Endothelial cell (in vitro differentiated cells): ENCODE results near the gene COBLL1. TPM values are rescaled to one million over a fixed set of nuclear protein-coding genes. Genes with fewer than 3 reads are reported as not detected.

Source experiments
- DNase-seq: peaks from one replicate; pipeline ENCODE4 v3.0.0; 2021; ENCODE audit warnings: low spot score
- H3K27ac Mint-ChIP-seq: one replicate; pipeline ENCODE4 v1.8.0; 2021; ENCODE audit warnings: mixed read lengths, inconsistent platforms; ENCODE audit not compliant: unreplicated experiment
- H3K27me3 Mint-ChIP-seq: one replicate; pipeline ENCODE4 v1.8.0; 2021; ENCODE audit warnings: mild to moderate bottlenecking, moderate library complexity, mixed read lengths, inconsistent platforms; ENCODE audit not compliant: unreplicated experiment
- H3K36me3 Mint-ChIP-seq: one replicate; pipeline ENCODE4 v1.8.0; 2021; ENCODE audit warnings: mild to moderate bottlenecking, low read depth, mixed read lengths, inconsistent platforms; ENCODE audit not compliant: unreplicated experiment
- H3K4me1 Mint-ChIP-seq: one replicate; pipeline ENCODE4 v1.8.0; 2021; ENCODE audit warnings: mild to moderate bottlenecking, mixed read lengths, inconsistent platforms; ENCODE audit not compliant: unreplicated experiment
- H3K4me3 Mint-ChIP-seq: one replicate; pipeline ENCODE4 v1.8.0; 2021; ENCODE audit warnings: mild to moderate bottlenecking, mixed read lengths, inconsistent platforms; ENCODE audit not compliant: unreplicated experiment
- H3K9me3 Mint-ChIP-seq: one replicate; pipeline ENCODE4 v1.8.0; 2021; ENCODE audit warnings: mixed read lengths, inconsistent platforms; ENCODE audit not compliant: unreplicated experiment
- total RNA-seq: library from RNA; stranded (reverse); fragmentation: NEBNext Ultra II Directional; extraction: Animal tissue kit (Norgen Biotek cat#: 25700); gene quantifications from one replicate; pipeline ENCODE4 v1.2.1, GENCODE V29; 2021; ENCODE audit not compliant: unreplicated experiment
- TF ChIP-seq, protein P1 (sequence below): fragments of 200-600 bp; sonication (generic); IDR thresholded peaks from one replicate; pipeline ENCODE4 v1.5.0; 2021; ENCODE audit warnings: antibody characterized with exemption; ENCODE audit not compliant: unreplicated experiment

The COBLL1 gene
- total RNA-seq, 1 donor from 2014 or later, result 46.6 TPM

DNA sequence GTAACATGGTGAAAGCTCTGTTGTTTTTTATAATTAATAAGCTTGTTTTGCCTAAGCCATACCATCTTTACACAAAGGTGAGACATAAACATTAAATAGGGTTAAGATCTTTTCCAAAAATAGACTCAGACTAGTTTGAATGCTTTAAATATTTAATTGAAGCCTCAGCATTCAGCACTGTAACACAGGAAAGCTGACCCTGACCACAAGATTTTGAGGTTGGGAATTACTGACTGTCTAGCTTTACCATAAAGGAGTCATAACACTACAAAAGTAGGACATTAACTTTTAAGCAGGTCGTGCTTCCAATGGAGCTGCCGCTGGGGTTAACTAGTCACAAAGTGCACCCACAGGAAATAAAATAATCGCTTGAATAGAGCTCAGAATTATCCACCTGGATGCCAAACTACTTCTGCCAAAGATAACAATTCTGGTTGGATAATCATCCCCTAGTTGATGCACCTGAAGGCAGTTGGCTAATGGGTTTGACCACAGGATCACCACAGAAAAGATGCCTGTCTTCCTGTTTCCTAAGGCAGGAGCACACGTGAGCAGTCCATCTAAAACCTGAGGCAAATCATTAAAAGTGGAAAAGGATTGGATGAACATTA lies 106.2 kb downstream of the COBLL1 start:
- no peaks in the 10 kb centered on the region for H3K36me3 Mint-ChIP-seq
- TF ChIP-seq, protein P1, sequence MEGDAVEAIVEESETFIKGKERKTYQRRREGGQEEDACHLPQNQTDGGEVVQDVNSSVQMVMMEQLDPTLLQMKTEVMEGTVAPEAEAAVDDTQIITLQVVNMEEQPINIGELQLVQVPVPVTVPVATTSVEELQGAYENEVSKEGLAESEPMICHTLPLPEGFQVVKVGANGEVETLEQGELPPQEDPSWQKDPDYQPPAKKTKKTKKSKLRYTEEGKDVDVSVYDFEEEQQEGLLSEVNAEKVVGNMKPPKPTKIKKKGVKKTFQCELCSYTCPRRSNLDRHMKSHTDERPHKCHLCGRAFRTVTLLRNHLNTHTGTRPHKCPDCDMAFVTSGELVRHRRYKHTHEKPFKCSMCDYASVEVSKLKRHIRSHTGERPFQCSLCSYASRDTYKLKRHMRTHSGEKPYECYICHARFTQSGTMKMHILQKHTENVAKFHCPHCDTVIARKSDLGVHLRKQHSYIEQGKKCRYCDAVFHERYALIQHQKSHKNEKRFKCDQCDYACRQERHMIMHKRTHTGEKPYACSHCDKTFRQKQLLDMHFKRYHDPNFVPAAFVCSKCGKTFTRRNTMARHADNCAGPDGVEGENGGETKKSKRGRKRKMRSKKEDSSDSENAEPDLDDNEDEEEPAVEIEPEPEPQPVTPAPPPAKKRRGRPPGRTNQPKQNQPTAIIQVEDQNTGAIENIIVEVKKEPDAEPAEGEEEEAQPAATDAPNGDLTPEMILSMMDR, result no peak
- no peaks in the 10 kb centered on the region for H3K9me3 Mint-ChIP-seq
- no peak overlapping the region for H3K4me3 Mint-ChIP-seq
- no peak overlapping the region for H3K27ac Mint-ChIP-seq
- H3K4me1 Mint-ChIP-seq, result peaks cover 7% of the 10 kb centered on the region
- DNase-seq, result no peak
- no peaks in the 10 kb centered on the region for H3K27me3 Mint-ChIP-seq

DNA sequence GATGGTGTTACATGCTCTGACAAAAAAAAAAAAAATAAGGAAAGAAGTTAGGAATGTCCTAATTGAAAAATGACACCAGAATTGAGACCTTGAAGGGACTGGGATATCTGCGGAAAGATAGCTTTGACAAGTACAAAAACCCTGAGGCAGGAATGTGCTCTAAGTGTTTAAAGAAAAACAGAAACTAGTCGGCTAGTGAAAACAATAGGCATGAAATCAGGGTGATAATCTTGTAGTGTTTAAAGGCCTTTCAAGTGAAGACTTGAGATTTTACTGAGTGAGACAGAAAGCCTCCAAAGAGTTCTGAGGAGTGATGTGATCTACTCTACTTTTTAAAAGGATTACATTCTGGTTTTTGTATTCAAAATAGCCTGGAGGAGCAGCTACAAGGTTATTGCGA lies 107.4 kb downstream of the COBLL1 start:
- no peaks in the 10 kb centered on the region for H3K36me3 Mint-ChIP-seq
- H3K27me3 Mint-ChIP-seq, result no peaks in the 10 kb centered on the region
- TF ChIP-seq, protein P1, result no peak
- no peaks in the 10 kb centered on the region for H3K9me3 Mint-ChIP-seq
- DNase-seq, result no peak
- H3K4me1 Mint-ChIP-seq, result peaks cover 7% of the 10 kb centered on the region
- peak overlapping the region; percentile 21 for H3K27ac Mint-ChIP-seq
- no peak overlapping the region for H3K4me3 Mint-ChIP-seq

DNA sequence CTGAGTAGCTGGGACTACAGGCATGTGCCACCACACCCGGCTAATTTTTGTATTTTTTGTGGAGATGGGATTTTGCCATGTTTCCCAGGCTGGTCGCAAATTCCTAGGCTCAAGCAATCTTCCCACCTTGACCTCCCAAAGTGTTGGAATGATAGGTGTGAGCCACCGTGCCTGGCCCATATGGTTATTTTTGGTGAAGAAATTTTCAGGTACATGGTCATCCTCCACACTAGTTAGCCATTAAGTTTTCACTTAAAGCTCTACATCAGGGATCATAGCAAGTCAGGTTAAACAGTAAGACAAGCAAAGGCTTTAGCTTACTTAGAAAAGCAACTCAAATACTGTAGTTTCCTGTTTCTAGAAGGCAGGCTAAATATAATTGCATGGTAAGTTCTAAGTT lies 116.1 kb downstream of the COBLL1 start:
- H3K4me1 Mint-ChIP-seq, result peaks cover 3% of the 10 kb centered on the region
- H3K9me3 Mint-ChIP-seq, result no peaks in the 10 kb centered on the region
- H3K36me3 Mint-ChIP-seq, result no peaks in the 10 kb centered on the region
- peaks cover 3% of the 10 kb centered on the region for H3K27me3 Mint-ChIP-seq
- H3K27ac Mint-ChIP-seq, result no peak overlapping the region
- no peak overlapping the region for H3K4me3 Mint-ChIP-seq
- no peak for DNase-seq
- TF ChIP-seq, protein P1, result no peak

DNA sequence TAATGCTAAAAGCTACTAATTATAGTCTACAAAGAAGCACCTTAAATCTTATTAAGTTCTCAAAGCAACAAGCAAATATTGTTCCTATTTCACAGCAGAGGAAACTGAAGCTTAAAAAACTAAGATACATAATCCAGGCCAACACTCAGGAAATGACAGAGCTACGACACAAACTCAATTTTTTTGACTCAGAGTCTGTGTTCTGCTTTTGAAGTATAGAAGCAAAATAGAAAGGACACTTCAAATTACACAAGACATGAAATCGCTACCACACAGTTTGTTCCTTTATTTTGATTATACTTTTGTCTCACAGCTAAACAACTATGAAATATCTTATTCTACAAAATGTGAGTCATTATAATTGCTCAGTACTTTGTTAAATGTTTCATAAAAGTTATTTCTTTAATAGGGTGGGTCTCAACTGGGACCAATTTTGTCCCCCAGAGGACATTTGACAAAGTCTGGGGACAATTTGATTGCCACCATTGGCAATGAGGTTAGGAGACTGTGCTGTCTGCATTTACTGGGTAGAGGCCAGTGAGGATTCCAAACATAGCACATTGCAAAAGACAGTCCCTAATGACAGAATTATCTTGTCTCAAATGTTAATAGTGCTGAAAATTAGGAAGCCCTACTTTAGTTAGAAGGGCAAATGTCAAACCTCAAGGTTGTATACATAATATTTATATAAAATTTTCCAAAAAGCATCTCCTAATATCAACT lies 118.8 kb downstream of the COBLL1 start:
- TF ChIP-seq, protein P1, result no peak
- Mint-ChIP-seq H3K4me3 (no peak overlapping the region), H3K9me3 (no peaks in the 10 kb centered on the region), H3K27me3 (peaks cover 3% of the 10 kb centered on the region), H3K36me3 (no peaks in the 10 kb centered on the region), H3K27ac (no peak overlapping the region), H3K4me1 (peaks cover 3% of the 10 kb centered on the region)
- DNase-seq, result no peak

DNA sequence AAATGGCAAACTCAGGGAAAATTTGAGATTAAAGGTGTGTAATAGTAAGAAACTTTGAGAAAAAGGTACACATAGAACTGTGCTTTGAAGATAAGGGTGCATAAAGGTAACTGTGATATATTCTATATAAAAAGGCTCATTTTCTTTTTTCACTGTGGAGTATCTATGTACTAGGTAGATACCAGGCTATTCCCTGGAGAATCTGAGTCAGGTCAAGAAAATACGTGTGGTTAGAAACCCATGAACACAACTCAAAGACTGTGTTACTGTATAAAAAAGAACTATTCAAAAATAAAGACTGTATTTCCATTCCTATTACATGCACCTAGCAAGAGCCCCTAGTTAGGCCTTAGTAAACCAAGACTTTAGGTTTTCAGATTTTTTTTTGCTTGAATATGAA lies 120.2 kb downstream of the COBLL1 start:
- Mint-ChIP-seq H3K36me3 (no peaks in the 10 kb centered on the region), H3K27ac (no peak overlapping the region)
- TF ChIP-seq, protein P1, result no peak

More for the DNA sequence above, 120.2 kb downstream of the COBLL1 start:
- no peak overlapping the region for H3K4me3 Mint-ChIP-seq
- no peak for DNase-seq
- peaks cover 3% of the 10 kb centered on the region for H3K4me1 Mint-ChIP-seq
- peaks cover 3% of the 10 kb centered on the region for H3K27me3 Mint-ChIP-seq
- H3K9me3 Mint-ChIP-seq, result no peaks in the 10 kb centered on the region
